HG03378 (cell line): ENCODE measurements around the gene DRD2.

Source experiments
- ATAC-seq: cut with Tn5 transposase; IDR thresholded peaks from one replicate; pipeline ENCODE4 v1.9.1; 2021; ENCODE audit warnings: mild to moderate bottlenecking, moderate library complexity; ENCODE audit not compliant: unreplicated experiment

Gene DRD2

GRCh38 chr11:113447621-113448315 lies 27.4 kb downstream of the DRD2 start:
- ATAC-seq: no peak

GRCh38 chr11:113446938-113447337 lies 28.3 kb downstream of the DRD2 start:
- ATAC-seq: no peak

- no peak for ATAC-seq
Observed at GRCh38 chr11:113446112-113446511, 29.1 kb downstream of the DRD2 start.

- no peak for ATAC-seq
Observed at GRCh38 chr11:113444502-113445123, 30.6 kb downstream of the DRD2 start.

- no peak for ATAC-seq
Observed at GRCh38 chr11:113440816-113441215, 34.4 kb downstream of the DRD2 start.

- no peak for ATAC-seq
Observed at GRCh38 chr11:113436672-113437252, 38.4 kb downstream of the DRD2 start.

- ATAC-seq: no peak
Observed at GRCh38 chr11:113435190-113435968, 39.8 kb downstream of the DRD2 start.

GRCh38 chr11:113431746-113432145 lies 43.5 kb downstream of the DRD2 start:
- ATAC-seq: no peak

- ATAC-seq: no peak
Observed at GRCh38 chr11:113426686-113427085, 48.5 kb downstream of the DRD2 start.

- no peak for ATAC-seq
Observed at GRCh38 chr11:113420808-113421207, 54.4 kb downstream of the DRD2 start.

GRCh38 chr11:113419454-113420003 lies 55.7 kb downstream of the DRD2 start:
- no peak for ATAC-seq

GRCh38 chr11:113417428-113417827 lies 57.8 kb downstream of the DRD2 start:
- no peak for ATAC-seq

GRCh38 chr11:113415343-113415742 lies 59.9 kb downstream of the DRD2 start:
- no peak for ATAC-seq

GRCh38 chr11:113412675-113413074 lies 62.5 kb downstream of the DRD2 start:
- ATAC-seq: no peak

GRCh38 chr11:113411536-113411935 lies 63.7 kb downstream of the DRD2 start:
- ATAC-seq: no peak

- no peak for ATAC-seq
Observed at GRCh38 chr11:113410414-113411135, 64.6 kb downstream of the DRD2 start.

- ATAC-seq: no peak
Observed at GRCh38 chr11:113409526-113409925, 65.7 kb downstream of the DRD2 start.

- ATAC-seq: no peak
Observed at GRCh38 chr11:113408887-113409286, 66.3 kb downstream of the DRD2 start.

GRCh38 chr11:113408206-113408605 lies 67.0 kb downstream of the DRD2 start:
- no peak for ATAC-seq

GRCh38 chr11:113407163-113407562 lies 68.0 kb downstream of the DRD2 start:
- no peak for ATAC-seq
